SH-SY5Y (cell line): ENCODE data around the gene STARD10.

Source experiments
- GATA2 ChIP-seq: IDR thresholded peaks from 2 replicates; pipeline ENCODE4 v1.6.1; 2011; ENCODE audit warnings: mild to moderate bottlenecking, low read depth, low read length
- GATA3 ChIP-seq: IDR thresholded peaks from 2 replicates; pipeline ENCODE4 v1.6.1; 2011; ENCODE audit warnings: low read depth, mild to moderate bottlenecking, low read length, moderate library complexity

GRCh38 chr11:72812967-72813739 is 19.3 kb upstream of the STARD10 start:
- TF ChIP-seq GATA2 (no peak), GATA3 (no peak)
